Keratinocyte (primary cell): ENCODE measurements around the gene CHD2. TPM values are rescaled to one million over a fixed set of nuclear protein-coding genes. Genes with fewer than 3 reads are reported as not detected.
A peak's percentile ranks its signal among the peaks of the same experiment; 100 is the strongest.

Source experiments
- DNase-seq: peaks from one replicate; pipeline ENCODE4 v3.0.0-alpha.2; 2011; ENCODE audit warnings: low read depth, missing footprints, low spot score
- FAIRE-seq: peaks from 2 replicates; lab custom pipeline; 2011; peaks lifted over from hg19 to GRCh38; lab: Jason Lieb, UNC
- H2AFZ ChIP-seq: 2 replicates; pipeline ENCODE4 v1.6.0; 2012; ENCODE audit warnings: low read length, control low read depth, inconsistent platforms; ENCODE audit not compliant: control insufficient read depth
- H3K27ac ChIP-seq: 2 replicates; pipeline ENCODE4 v1.5.1; 2011; ENCODE audit warnings: low read length; ENCODE audit not compliant: control insufficient read depth, insufficient read depth
- H3K27me3 ChIP-seq: 3 replicates; pipeline ENCODE4 v1.6.0; 2011; ENCODE audit warnings: low read length; ENCODE audit not compliant: control insufficient read depth, insufficient read depth; ENCODE audit errors: extremely low read depth
- H3K36me3 ChIP-seq, 2 experiments: 2 replicates in 1 of 2; 3 replicates in 1 of 2; pipeline ENCODE4 v1.5.1; 2011; ENCODE audit warnings: low read length in 2 of 2, mild to moderate bottlenecking in 1 of 2; ENCODE audit not compliant: control insufficient read depth in 2 of 2, insufficient read depth in 2 of 2; ENCODE audit errors: extremely low read depth in 1 of 2
- H3K4me1 ChIP-seq: 3 replicates; pipeline ENCODE4 v1.5.1; 2011; ENCODE audit warnings: low read length; ENCODE audit not compliant: control insufficient read depth, insufficient read depth; ENCODE audit errors: extremely low read depth
- H3K4me2 ChIP-seq: 3 replicates; pipeline ENCODE4 v1.6.0; 2011; ENCODE audit warnings: low read depth, low read length; ENCODE audit not compliant: control insufficient read depth, insufficient read depth; ENCODE audit errors: extremely low read depth
- H3K4me3 ChIP-seq, 3 experiments: fragments of 200-600 bp in 1 of 3; sonication (generic) in 1 of 3; 2 replicates in 2 of 3; 3 replicates in 1 of 3; pipeline ENCODE4 v1.5.1; 2011 to 2016; ENCODE audit warnings: low read length in 3 of 3, mild to moderate bottlenecking in 3 of 3, control low read depth in 2 of 3, inconsistent platforms in 1 of 3, low read depth in 1 of 3, mixed read lengths in 1 of 3, mixed run types in 1 of 3, moderate library complexity in 1 of 3; ENCODE audit not compliant: control insufficient read depth in 2 of 3, insufficient read depth in 2 of 3; ENCODE audit errors: extremely low read depth in 1 of 3
- H3K79me2 ChIP-seq: 2 replicates; pipeline ENCODE4 v1.6.0; 2012; ENCODE audit warnings: low read length; ENCODE audit not compliant: control insufficient read depth, insufficient read depth
- H3K9ac ChIP-seq: 3 replicates; pipeline ENCODE4 v1.6.0; 2011; ENCODE audit warnings: low read length; ENCODE audit not compliant: control insufficient read depth, insufficient read depth; ENCODE audit errors: extremely low read depth
- H3K9me1 ChIP-seq: 3 replicates; pipeline ENCODE4 v1.6.0; 2011; ENCODE audit warnings: low read length; ENCODE audit not compliant: control insufficient read depth, insufficient read depth; ENCODE audit errors: extremely low read depth
- H3K9me3 ChIP-seq: 2 replicates; pipeline ENCODE4 v1.5.1; 2012; ENCODE audit warnings: low read depth, low read length; ENCODE audit not compliant: control insufficient read depth
- H4K20me1 ChIP-seq: 3 replicates; pipeline ENCODE4 v1.6.0; 2011; ENCODE audit warnings: low read length; ENCODE audit not compliant: control insufficient read depth, insufficient read depth; ENCODE audit errors: extremely low read depth
- EZH2 ChIP-seq: IDR thresholded peaks from one replicate; pipeline ENCODE4 v1.6.1; 2012; ENCODE audit warnings: inconsistent platforms, mild to moderate bottlenecking, low read length, moderate library complexity
- dilution Hi-C: fragments of 300-500 bp; cut with MboI; formaldehyde crosslinking; loops from one replicate; pipeline ENCODE4 v1.7.0; 2020; ENCODE audit warnings: low sequenced_read_pairs; ENCODE audit not compliant: extremely low pct_ligation_motif_present
- polyA plus RNA-seq, 5 experiments: library from polyadenylated mRNA; depleted of rRNA in 3 of 5; stranded (reverse) in 3 of 5; stranded (forward) in 1 of 5; unstranded in 1 of 5; fragments of >200 nt; gene quantifications; 1 replicate in 1 of 5; 2 replicates in 3 of 5; 3 replicates in 1 of 5; pipeline versions ENCODE4 v1.2.1 to v1.2.3, GENCODE V29; 2011 to 2012; ENCODE audit warnings: missing spikeins in 2 of 5, low read depth in 1 of 5, low replicate concordance in 1 of 5
- TF ChIP-seq, protein P1 (sequence below), 3 experiments: IDR thresholded peaks in 1 of 3; conservative IDR thresholded peaks in 1 of 3; optimal IDR thresholded peaks in 1 of 3; 2 replicates in 2 of 3; 3 replicates in 1 of 3; pipeline versions ENCODE3 to v1.5.1; 2011; ENCODE audit warnings: low read length in 3 of 3, mild to moderate bottlenecking in 3 of 3, moderate library complexity in 2 of 3, control low read depth in 1 of 3, inconsistent platforms in 1 of 3; ENCODE audit not compliant: insufficient read depth in 2 of 3; ENCODE audit errors: extremely low read depth in 1 of 3

Gene CHD2
- polyA plus RNA-seq, 1 donor (not counting 4 experiments of a cell fraction or from before 2014, with no cell fraction given) = 62.0 TPM

- no peak for FAIRE-seq
- H3K36me3 ChIP-seq = no peaks in the 10 kb centered on the region
- no peaks in the 10 kb centered on the region for H4K20me1 ChIP-seq
- no peaks in the 10 kb centered on the region for H3K9me3 ChIP-seq
- dilution Hi-C loops = no loop called here
- H3K27me3 ChIP-seq = peaks cover 8% of the 10 kb centered on the region
- H2AFZ ChIP-seq = no peak overlapping the region
- H3K4me2 ChIP-seq = no peak overlapping the region
- H3K4me3 ChIP-seq = no peak overlapping the region
- H3K4me1 ChIP-seq = peaks cover 6% of the 10 kb centered on the region
- no peak for DNase-seq
- TF ChIP-seq, protein P1, sequence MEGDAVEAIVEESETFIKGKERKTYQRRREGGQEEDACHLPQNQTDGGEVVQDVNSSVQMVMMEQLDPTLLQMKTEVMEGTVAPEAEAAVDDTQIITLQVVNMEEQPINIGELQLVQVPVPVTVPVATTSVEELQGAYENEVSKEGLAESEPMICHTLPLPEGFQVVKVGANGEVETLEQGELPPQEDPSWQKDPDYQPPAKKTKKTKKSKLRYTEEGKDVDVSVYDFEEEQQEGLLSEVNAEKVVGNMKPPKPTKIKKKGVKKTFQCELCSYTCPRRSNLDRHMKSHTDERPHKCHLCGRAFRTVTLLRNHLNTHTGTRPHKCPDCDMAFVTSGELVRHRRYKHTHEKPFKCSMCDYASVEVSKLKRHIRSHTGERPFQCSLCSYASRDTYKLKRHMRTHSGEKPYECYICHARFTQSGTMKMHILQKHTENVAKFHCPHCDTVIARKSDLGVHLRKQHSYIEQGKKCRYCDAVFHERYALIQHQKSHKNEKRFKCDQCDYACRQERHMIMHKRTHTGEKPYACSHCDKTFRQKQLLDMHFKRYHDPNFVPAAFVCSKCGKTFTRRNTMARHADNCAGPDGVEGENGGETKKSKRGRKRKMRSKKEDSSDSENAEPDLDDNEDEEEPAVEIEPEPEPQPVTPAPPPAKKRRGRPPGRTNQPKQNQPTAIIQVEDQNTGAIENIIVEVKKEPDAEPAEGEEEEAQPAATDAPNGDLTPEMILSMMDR (optimal IDR thresholded peaks at IDR 0.05 in 1 of 3, IDR thresholded peaks at IDR 0.05 in 1 of 3, conservative IDR thresholded peaks at IDR 0.05 in 1 of 3; ENCODE audit: extremely low read depth in 1 of 3, insufficient read depth in 2 of 3, low read length in 3 of 3) = peak in 2 of 3 experiments; percentile 14 to 43
- TF ChIP-seq EZH2 = no peak
- no peak overlapping the region for H3K9ac ChIP-seq
- H3K9me1 ChIP-seq = no peaks in the 10 kb centered on the region
- no peak overlapping the region for H3K27ac ChIP-seq
- no peaks in the 10 kb centered on the region for H3K79me2 ChIP-seq
Observed at GRCh38 chr15:93052090-93052879, 152.2 kb downstream of the CHD2 start.

GRCh38 chr15:93055211-93055610 lies 155.1 kb downstream of the CHD2 start:
- DNase-seq = no peak
- no peaks in the 10 kb centered on the region for H3K4me1 ChIP-seq

More at GRCh38 chr15:93055211-93055610, 155.1 kb downstream of the CHD2 start:
- FAIRE-seq = no peak
- no peak overlapping the region for H3K4me2 ChIP-seq
- H4K20me1 ChIP-seq = no peaks in the 10 kb centered on the region
- dilution Hi-C loops = no loop called here
- H3K36me3 ChIP-seq = no peaks in the 10 kb centered on the region
- H3K27me3 ChIP-seq = no peaks in the 10 kb centered on the region
- H3K9ac ChIP-seq = no peak overlapping the region
- H3K27ac ChIP-seq = no peak overlapping the region
- no peaks in the 10 kb centered on the region for H3K9me3 ChIP-seq
- no peaks in the 10 kb centered on the region for H3K9me1 ChIP-seq
- no peaks in the 10 kb centered on the region for H3K79me2 ChIP-seq
- H3K4me3 ChIP-seq = no peak overlapping the region
- H2AFZ ChIP-seq = no peak overlapping the region
- TF ChIP-seq, protein P1 (optimal IDR thresholded peaks at IDR 0.05 in 1 of 3, IDR thresholded peaks at IDR 0.05 in 1 of 3, conservative IDR thresholded peaks at IDR 0.05 in 1 of 3; ENCODE audit: extremely low read depth in 1 of 3, insufficient read depth in 2 of 3, low read length in 3 of 3) = no peak
- no peak for TF ChIP-seq EZH2
